C4-2B (cell line): Measurements from ENCODE around the gene STK32C.

Source experiments
- H3K27ac ChIP-seq: fragments of 450-650 bp; 2 replicates; pipeline ENCODE4 v1.5.1; 2017
- ZFX ChIP-seq: fragments of 450-650 bp; IDR thresholded peaks from 2 replicates; pipeline ENCODE4 v1.6.1; 2017
- TF ChIP-seq, protein P1 (sequence below): fragments of 450-650 bp; conservative IDR thresholded peaks from 2 replicates; pipeline ENCODE4 v1.5.1; 2017; ENCODE audit warnings: mild to moderate bottlenecking

Gene STK32C

GRCh38 chr10:132237396-132237795 is 70.4 kb downstream of the STK32C start:
- TF ChIP-seq, protein P1, sequence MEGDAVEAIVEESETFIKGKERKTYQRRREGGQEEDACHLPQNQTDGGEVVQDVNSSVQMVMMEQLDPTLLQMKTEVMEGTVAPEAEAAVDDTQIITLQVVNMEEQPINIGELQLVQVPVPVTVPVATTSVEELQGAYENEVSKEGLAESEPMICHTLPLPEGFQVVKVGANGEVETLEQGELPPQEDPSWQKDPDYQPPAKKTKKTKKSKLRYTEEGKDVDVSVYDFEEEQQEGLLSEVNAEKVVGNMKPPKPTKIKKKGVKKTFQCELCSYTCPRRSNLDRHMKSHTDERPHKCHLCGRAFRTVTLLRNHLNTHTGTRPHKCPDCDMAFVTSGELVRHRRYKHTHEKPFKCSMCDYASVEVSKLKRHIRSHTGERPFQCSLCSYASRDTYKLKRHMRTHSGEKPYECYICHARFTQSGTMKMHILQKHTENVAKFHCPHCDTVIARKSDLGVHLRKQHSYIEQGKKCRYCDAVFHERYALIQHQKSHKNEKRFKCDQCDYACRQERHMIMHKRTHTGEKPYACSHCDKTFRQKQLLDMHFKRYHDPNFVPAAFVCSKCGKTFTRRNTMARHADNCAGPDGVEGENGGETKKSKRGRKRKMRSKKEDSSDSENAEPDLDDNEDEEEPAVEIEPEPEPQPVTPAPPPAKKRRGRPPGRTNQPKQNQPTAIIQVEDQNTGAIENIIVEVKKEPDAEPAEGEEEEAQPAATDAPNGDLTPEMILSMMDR: no peak
- TF ChIP-seq ZFX: no peak

GRCh38 chr10:132236881-132237280 is 70.9 kb downstream of the STK32C start:
- H3K27ac ChIP-seq: no peak overlapping the region
- no peak for TF ChIP-seq ZFX
- TF ChIP-seq, protein P1: no peak

More at GRCh38 chr10:132237396-132237795, 70.4 kb downstream of the STK32C start:
- no peak overlapping the region for H3K27ac ChIP-seq

DNA sequence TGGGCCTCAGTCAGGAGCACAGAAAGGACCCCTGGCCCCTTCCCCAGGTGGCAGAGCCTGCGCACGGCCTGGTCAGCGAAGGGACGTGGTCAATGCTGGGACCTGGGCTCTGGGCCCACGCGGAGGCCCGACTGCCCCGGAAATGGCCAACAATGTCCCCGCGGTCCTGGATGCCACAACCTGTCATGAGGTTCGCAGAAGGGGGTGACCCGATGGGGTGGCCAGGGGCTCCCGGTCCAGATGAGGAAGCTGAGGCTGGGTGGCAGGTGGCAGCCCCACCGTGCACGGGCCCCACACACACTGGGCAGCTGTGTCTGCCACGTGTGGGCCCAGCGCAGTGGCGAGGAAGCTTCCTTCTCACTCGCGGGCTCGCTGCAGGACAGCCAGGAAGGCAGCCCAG is 71.6 kb downstream of the STK32C start:
- H3K27ac ChIP-seq: no peak overlapping the region
- TF ChIP-seq, protein P1: no peak
- TF ChIP-seq ZFX: no peak

GRCh38 chr10:132234860-132235259 is 72.9 kb downstream of the STK32C start:
- no peak overlapping the region for H3K27ac ChIP-seq
- TF ChIP-seq ZFX: no peak
- TF ChIP-seq, protein P1: no peak

DNA sequence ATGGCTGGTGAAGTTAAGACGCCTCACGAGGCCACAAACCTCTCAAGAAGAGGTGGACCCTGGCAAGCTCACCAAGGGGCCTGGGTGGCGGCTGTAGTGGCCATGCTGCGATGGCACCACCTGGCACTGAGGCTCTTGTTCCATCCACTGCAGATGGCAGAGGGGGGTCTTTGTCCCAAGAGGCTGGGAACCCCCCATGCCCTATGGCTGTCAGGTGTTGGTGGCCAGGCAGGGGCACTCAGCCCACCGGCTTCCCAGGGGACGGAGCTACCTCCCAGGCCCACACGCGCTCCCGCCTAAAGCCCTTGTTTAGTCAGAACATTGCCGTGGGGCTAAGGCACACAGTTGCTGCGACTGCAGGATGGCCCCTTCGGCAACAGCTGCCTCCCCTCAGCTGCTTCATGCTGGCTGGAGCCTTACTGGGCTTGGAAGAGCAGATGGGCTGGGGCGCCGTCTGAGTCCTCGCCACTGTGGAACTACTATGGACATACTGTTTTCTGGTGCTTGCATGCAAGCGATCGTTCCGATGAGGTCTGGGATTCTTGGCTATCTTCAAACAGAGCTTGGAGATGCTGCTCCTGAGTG is 74.2 kb downstream of the STK32C start:
- no peak for TF ChIP-seq ZFX
- TF ChIP-seq, protein P1: no peak

GRCh38 chr10:132232981-132233380 is 74.8 kb downstream of the STK32C start:
- H3K27ac ChIP-seq: no peak overlapping the region
- TF ChIP-seq ZFX: no peak
- TF ChIP-seq, protein P1: no peak

More for the DNA sequence above, 74.2 kb downstream of the STK32C start:
- no peak overlapping the region for H3K27ac ChIP-seq

DNA sequence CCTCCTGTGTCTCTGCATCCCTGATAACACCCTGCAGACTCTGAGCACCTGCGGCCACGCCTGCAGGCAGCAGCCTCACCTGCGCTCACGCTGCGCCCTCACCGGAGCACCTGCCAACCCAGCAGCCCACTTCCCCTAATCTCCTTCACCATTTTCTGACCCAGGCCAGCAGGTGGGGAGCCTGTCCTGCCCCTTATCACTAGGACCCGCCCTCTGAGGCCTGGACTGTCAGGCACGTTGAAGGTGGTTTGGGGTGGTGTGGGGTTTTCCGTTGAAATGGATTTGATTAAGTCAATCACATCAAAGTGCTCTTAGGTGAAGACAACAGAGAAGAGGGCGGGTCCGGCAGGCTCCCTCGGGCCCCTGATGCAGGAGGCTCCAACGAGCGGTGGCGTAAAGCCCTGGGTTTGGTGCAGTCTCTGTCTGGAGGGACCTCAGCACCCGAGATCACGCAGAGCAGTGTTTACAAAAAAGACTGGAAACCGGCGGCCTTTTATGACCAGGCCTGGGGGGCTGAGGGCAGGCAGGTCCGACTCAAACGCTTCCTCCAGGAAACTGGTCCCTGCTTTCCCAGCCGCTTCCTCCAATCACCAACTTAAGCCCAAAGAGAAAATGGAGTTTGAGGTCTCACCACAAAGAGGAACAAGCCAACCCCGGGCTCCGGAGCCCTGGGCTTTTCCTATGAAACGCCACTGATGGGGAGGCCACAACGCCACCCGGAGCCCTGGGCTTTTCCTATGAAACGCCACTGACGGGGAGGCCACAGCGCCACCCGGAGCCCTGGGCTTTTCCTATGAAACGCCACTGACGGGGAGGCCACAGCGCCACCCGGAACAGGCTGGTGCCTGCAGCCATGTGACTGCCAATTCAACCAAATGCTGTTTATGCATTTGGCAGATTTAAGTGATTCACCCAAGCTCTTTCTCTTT is 75.5 kb downstream of the STK32C start:
- H3K27ac ChIP-seq: no peak overlapping the region
- no peak for TF ChIP-seq ZFX
- TF ChIP-seq, protein P1: no peak
